Measurements from ENCODE around the gene CDC73.
"Not testable (repeated sequence)": the region's sequence is repeated elsewhere in the genome, so short reads cannot be mapped to it uniquely, and the experiment has no call there.

The CDC73 gene

DNA sequence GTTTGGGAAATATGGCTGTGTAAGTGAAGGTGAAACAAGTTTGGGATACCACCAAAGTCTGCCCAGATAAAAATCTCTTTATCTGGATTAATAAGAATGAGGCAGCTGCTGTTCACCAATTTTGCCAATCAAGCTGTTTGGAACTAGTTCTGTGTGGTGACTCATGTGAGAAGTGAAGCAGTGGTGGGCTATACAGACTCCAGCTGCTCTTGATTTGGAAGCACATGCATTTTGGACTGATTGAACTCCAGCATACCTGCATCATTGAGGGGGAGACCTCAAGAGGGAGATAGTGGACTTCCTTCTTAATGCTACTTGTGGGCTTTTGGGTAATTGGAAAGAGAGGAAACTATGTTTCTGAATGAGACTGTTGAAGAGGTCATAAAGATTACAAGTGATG is 163.8 kb downstream of the CDC73 start:
- TF ChIP-seq POLR2A (IDR thresholded peaks at IDR 0.05; ENCODE audit: low read depth, low read length) = no peak
- FAIRE-seq (no peak), DNase-seq (ENCODE audit: insufficient read length, low spot score) (no peak)

DNA sequence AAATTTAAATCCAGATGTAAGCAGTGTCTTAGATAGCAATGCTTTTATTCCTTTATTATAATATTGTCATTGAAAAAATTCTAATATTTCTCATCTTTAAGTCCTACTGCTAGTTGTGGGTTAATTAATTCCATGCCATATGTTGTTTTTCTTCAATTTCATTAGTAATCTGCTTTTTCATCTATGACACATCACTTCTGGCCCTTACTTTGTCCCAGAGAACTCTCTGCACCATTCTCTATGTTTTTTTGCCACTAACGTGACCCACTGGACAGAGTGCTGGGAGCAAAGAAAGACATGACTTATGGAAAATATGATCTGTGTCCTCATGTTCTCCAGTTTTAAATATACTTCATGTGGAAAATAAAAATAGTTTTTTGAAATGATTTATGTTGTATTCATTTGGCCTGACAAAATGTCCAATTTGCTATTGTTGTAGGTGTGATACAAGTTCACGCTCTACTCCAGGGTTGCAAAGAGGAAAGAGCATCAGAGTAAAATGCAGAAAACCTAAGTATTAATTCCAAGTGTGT is 166.8 kb downstream of the CDC73 start:
- FAIRE-seq; DNase-seq (ENCODE audit: insufficient read length, low spot score): not testable (repeated sequence)

DNA sequence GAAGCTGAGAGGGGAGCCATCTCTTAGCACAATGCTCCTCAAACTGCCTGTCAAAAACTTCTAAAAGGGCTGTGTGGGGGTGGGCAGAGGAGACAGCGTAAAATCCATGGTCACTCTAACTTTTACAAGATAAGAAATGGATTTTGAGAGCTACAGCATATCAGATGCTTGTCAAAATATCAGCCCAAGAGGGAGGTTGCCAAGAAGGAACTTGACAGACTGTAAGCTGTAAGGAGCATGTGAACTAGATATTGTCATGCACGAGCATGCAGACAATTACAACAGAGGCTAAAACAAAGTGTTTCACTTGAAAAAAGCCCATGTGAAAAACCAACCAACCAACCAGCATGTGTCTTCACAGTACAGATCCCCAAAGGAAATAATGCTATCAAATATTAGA is 171.9 kb downstream of the CDC73 start:
- TF ChIP-seq POLR2A (IDR thresholded peaks at IDR 0.05; ENCODE audit: low read depth, low read length) = no peak
- no peak for DNase-seq (ENCODE audit: insufficient read length, low spot score)
- FAIRE-seq = no peak

DNA sequence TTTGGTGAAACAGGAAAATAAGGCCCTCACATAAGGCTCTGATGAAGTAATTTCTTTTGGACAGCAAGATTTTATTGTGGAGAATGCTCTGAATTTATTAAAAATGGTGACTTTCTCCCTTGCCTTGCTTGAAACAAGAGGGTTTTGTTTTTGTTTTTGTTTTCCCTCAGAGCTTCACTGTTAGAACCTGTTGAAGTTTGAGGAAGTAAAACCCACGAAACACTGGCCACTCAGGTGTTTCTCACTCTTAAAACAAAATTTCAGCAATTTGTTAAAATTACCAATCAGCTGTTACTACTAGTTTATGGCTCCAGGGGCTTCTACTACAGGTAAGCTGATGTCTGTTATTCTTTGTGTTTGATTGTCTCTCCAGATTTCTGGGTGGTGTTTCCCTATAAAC is 177.2 kb downstream of the CDC73 start:
- no peak for TF ChIP-seq POLR2A (IDR thresholded peaks at IDR 0.05; ENCODE audit: low read depth, low read length)
- FAIRE-seq (no peak), DNase-seq (ENCODE audit: insufficient read length, low spot score) (no peak)

DNA sequence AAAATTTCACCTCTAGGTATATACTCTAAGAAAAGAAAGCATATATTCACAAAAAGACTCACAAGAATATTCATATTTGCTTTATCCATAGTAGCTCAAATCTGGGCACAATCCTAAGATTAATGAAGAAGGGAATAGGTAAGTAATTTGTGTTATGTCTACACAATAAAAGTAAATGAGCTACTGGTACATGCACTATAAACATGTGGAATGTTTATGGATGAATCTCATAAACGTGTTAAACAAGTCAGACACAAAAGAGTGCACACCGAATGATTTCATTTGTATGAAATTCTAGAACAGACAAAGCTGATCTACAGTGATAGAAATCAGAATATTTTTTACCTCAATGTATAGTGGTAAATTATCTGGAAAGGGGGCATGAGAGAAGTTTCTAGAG is 179.9 kb downstream of the CDC73 start:
- no peak for DNase-seq (ENCODE audit: insufficient read length, low spot score)
- no peak for TF ChIP-seq POLR2A (IDR thresholded peaks at IDR 0.05; ENCODE audit: low read depth, low read length)
- no peak for FAIRE-seq

DNA sequence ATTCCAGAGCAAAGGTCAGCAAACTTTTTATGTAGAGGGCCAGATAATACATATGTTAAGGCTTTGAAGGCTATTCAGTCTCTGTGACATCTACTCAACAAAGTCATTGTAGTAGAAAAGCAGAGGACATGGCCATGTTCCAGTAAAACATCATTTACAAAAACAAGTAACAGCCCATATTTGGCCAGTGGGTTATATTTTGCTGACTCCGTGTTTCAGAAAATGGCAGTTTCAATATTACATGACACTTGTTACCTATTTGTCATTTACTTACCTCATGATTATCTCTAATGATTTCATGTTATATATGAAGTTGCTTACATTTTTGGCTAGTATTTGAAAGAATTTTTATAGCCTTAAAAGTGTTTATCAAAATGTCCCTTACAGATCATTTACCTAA is 182.0 kb downstream of the CDC73 start:
- FAIRE-seq = no peak

More for the DNA sequence above, 182.0 kb downstream of the CDC73 start:
- TF ChIP-seq POLR2A (IDR thresholded peaks at IDR 0.05; ENCODE audit: low read depth, low read length) = no peak
- no peak for DNase-seq (ENCODE audit: insufficient read length, low spot score)
